CD4-positive, alpha-beta T cell treated with Interleukin-15 for 4 hours (primary cell): ENCODE results near the gene TACC2.

Experiments used
- DNase-seq: peaks from one replicate; pipeline ENCODE4 v3.0.0-alpha.2; 2020; ENCODE audit warnings: low spot score

TACC2 gene

GRCh38 chr10:122121059-122121458, 132.1 kb downstream of the TACC2 start:
- no peak for DNase-seq

DNA sequence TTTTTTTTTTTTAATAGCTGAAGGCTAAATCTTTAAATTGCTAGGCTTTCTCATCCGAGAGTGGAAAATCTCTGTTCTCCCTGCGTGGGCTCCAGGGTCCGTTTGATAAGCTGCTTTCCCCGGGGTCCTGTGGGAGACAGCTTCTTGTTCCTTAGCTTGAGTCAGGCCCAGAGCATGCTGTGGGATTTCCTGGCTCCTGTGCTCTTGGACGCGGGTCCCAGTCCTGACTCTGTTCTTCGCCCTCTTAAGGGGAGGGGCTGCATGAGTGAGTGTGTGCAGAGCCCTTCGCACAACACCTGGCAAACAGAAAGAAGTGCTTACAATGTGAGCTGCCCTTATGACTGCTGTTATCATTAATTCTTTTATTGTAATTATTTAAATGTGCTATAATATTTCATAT, 133.5 kb downstream of the TACC2 start:
- no peak for DNase-seq

- no peak for DNase-seq
These were observed 134.2 kb downstream of the TACC2 start for GRCh38 chr10:122123186-122123585.

- DNase-seq: no peak
These were observed 135.4 kb downstream of the TACC2 start for GRCh38 chr10:122124342-122124741.

DNA sequence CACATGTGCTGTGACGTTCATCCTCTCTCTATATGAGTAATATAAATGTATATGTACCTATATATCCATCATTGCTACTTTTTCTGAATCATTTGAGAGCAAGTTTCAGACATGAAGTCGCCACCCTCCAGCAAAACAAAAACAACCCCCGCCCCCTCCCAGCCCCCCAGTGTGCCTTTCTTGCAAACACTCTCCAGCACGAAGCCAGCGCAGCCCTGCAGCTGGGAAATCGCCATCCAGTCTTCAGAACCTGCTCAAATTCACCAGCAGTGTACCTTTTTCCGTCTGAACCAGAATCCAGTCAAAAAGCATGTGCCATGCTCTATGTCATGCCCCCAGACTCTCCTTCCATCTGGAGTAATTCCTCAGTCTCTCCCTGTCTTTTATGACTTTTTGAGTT, 135.8 kb downstream of the TACC2 start:
- DNase-seq: no peak

DNA sequence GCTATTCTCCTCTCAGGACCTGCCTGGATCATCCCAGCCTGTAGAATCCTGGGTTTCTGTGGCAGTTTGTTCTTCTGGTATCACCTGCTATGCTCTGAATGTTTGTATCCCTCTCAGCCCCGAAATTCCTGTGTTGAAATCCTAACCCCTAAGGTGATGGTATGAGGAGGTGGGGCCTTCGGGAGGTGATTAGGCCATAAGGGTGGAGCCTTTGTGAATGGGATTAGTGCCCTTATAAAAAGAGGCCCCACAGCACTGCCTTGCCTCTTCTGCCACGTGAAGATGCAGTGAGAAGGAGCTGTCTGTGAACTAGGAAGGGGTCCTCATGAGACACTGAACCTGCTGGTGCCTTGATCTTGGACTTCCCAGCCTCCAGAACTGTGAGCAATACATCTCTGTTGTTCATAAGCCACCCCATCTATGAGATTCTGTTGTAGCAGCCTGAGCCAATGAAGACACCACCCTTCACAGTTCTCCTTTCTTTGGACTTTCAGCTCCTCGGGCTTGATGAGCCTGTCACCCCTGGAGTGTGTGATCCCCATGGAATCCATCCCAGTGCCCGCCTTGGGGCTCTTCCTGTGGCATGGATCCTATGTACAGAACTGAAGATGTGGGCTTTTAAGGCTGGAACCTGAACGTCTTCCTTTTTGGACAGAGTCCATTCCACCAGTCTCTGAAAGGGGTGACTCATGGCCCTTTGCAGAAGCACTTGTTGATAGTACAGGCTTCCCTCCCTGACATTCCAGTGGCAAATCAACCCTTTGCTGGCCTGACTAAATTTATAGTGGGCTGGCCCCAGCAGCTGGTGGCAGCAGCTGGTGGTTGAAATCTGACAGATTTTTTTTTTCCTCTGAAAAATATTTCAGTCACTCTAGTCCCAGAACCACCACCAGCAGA, 138.0 kb downstream of the TACC2 start:
- no peak for DNase-seq

- DNase-seq: no peak
These were observed 139.0 kb downstream of the TACC2 start for GRCh38 chr10:122127943-122128342.

DNA sequence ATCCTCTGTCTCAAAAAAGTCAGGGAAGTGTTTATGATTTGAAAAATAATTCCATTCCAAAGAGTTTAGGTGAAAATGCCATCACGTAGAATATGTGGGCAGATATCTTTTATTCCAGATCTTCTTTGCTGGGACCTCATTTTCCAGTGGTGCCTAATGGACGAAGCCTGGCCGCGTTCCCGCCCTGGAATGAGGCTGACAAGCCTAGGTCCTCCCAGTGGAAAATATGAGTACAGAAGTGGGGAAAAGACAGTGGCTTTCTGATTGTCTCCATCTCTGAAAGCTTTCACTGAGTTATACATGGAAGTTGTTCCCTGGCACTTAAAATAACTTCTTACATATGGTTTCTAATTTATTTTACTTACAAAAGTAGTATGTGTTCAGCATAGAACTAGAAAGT, 139.4 kb downstream of the TACC2 start:
- no peak for DNase-seq

DNA sequence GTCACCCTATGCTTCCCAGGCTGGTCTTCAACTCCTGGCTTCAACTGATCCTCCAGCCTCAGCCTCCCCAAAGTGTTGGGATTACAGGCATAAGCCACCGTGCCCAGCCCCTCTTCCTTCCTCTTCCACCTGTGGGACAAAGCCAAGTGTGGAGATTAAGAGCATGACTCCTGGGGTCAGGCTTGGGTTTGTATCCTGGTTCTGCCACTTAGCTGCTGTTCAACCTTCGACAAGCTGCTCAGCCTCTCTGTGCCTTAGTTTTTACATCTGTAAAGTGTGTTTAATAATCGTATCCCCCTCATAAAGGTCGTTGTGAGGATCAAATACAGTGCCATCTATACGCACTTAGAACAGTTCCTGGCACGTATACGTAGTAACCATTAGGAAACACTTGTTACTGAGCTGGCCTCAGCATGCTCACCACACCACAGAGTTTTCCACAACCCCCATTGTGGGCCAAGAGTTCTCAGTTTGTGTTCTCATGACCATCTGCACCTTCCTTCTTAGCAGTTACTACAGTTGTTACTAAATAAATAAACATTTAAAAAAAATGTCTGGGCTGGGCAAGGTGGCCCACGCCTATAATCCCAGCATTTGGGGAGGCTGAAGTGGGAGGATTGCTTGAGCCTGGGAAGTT, 141.6 kb downstream of the TACC2 start:
- DNase-seq: no peak

- no peak for DNase-seq
These were observed 143.4 kb downstream of the TACC2 start for GRCh38 chr10:122132331-122132755.

DNA sequence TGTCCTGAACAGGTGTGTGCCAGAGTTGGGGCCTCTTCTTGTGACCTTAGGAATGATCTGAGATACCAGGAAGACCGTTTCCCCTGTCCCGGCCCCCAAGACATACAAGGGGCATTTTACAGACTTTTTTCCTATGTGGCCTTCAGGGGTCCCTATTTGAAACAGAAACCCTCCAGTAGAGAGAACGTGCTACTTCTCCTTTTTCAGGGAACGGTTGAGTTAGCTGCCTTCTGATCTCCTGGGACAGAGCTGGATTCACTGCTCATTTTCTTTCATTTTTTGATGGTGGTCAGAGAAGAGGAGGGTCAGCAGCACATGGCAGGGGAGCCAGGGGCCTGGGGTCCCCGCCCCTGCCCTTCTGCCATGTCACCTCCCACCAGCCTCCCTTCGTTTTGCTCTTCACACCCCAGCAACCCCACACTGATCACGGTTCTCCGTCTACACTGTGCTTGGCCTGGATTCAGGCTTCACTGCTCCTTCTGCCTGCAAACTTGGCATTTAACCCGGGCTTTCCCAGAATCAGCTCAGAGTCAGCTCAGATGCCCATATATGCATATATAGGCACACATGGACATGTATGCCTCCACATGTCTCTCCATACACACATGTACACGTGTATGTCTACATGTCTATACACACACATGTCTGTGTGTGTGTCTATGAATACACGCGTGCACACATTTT, 144.1 kb downstream of the TACC2 start:
- no peak for DNase-seq

DNA sequence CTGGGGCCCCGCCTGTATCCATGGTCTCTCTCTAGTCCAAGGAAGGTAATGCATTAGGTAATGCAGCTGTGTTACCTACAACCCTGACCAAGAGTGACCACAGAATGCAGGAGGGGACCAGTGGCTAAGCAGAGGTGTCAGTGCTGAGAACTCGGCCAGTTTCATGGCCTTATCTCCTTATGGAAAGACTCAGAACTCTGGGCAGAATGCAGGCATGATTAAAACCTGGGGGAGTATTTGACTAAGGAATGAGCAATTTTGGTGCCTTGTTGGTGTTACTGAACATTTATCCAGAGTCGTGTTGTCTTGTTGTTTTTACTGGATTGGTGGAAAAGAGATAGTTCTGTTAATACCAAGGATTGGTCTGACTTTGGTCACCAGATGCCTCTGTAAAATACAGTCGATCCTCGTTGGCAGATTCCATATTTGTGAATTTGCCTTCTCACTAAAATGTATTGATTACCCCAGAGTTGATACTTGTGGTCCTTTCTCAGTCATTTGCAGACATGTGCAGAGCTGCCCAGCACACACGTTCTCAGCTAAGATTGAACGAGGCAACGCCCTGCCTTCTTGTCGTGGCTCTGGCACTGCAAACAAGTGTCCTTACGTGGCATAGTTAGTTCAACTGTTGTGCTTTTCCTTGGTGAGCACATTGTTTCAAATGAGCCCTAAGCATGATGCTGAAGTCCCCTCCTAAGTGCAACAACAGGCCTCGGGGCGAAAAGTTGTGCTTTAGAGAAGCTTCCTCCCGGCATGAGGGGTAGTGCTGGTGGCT, 146.5 kb downstream of the TACC2 start:
- no peak for DNase-seq

DNA sequence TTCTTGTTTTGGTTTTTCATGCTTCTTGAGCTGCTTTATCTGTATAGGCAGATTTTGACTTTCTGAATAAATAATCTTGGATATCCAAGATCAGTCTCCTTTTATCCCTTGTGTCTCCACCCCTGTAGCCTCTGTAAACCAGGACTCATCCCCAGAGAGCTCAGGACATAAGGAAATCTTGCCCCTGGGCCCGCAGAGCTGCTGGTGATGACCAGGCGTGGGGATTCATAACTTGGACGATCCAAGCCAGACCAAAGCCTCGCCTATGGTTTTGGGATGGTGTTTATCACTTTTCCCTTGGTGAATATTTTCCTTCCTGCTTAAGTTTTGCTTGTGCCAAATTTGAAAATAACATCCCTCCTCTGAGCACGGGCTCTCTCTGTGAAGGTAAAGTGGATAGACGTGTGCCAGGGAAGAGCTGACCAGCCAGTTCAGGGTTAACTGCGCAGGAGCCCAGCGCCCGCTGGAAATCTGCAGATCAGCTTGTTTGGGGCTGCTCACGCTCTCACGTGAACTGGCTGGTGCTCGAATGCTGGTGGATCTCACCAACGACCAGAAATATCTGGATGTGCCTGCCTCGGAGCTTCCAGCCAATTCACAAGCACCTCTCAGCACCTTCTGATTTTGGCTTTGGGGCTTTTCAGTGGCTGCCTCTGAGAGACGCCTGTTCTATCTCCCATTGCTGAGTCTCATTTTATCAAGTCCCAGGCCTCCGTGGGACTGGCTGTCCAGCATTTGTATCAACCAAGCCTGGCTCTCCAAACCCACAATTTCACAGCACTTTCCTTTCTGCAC, 150.1 kb downstream of the TACC2 start:
- no peak for DNase-seq

- DNase-seq: no peak
These were observed 150.7 kb downstream of the TACC2 start for GRCh38 chr10:122139627-122140170.

DNA sequence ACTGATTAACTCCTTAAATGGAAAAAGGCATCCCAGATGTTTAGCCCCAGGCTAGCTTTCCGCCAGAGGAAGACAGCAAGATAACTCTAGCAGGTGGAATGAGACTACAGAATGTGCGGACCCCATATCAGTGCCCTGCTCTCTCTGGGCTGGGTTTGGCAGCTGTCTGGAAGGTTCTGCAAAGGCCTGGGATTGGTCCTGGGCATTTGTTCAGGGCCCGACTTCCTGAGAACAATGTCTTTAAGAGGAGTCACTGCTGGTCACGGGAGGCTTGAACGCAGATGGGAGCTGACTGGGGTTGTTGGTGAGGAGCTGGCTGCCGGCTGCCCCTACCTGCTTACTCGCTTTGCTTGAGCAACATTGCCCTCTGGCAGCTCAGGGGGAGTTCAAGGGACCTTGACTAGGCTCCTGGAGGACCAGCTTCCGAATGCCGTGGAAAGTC, 151.5 kb downstream of the TACC2 start:
- DNase-seq: no peak

GRCh38 chr10:122140941-122141623, 152.1 kb downstream of the TACC2 start:
- DNase-seq: no peak

DNA sequence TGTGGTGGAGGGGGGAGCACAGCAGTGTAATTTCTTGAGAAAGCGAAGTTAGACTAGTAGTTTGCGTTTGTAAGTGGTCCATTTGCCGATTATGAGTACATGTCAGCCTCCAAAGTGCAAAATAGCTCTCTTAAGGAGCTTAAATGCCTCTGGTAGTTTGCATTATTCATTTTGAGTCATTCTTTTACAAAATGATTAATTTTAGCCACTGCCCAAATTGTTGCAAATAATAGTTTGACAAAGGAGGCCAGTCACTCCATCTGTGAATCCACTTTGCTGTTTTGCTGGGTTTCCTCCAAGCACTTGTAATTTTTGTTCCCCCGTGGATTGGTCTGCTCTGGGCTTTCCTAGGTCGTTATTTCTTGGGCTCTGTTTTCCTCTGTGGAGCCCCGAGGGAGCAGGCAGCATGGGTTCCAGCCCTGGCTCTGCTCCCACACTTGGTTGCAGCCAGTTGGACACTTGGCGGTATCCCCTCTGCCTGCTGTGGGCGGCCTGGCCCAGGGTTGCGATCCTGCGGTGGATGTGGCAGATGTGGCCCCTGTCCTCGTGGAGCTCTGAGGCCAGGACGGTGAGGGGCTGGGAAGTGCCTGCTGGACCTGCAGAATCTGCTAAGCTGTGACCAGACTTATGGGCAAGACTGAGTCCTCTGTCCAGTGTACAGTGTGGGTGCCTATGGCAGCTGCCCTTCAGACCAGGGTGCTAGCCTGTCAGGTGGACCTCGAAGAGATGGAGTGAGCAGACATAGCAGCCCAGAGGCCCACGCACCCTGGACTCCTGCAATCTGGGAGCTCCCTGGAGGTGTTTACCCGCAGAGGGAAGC, 153.1 kb downstream of the TACC2 start:
- no peak for DNase-seq

DNA sequence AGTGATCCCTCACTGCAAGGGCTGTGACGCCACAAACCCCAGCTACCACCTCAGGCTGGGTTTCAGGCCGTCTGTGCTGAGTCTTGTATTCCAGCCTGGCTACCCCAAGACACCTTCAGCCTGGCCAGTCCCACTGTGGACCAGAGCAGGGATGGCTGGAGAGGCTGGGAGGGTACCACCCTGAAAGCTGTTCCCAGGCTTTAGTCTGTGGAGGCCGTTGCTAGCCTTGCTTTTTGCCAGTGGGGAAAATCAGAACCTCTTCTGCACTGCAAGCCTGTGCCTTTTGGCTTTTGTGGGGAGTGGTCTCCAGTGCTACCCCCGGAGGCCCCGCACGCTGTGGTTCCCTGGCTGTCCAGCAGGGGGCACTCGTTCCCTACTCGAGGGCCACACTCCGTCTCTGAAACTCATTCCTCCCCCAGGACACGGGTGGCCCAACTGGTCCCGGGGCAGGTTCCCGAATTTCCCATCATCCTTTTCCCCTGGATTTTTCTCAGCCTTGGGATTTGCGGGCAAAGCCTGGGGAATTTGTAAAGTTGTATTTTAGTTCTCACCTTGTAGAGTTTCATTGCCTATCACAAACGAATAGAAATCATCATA, 153.8 kb downstream of the TACC2 start:
- peak; percentile 18 for DNase-seq

DNA sequence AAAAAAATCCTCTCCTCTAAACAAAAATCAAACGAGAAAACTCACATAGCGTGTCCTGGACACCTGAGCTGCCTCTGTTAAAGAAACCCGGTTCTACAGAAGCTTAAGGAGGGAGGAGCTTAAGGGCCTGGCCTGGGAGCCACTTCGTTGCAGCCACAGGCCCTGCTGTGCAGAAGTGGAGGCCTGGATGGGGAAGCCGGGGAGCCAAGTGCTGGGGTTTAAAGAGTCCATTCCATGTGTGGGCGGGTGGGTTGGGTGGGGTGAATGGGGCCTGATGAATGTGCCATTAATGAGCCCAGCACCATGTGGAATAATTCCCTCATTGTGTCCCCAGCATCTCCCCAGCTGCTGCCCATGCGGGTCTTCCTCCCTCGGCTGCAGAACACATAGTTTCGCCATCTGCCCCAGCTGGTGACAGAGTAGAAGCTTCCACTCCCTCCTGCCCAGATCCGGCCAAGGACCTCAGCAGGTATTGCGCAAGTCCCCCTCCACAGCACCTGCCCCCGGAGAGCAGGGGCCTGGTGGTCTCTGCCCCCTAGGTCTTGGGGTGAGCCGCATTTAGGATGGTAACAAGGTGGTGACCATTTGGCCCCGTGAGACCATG, 154.4 kb downstream of the TACC2 start:
- no peak for DNase-seq
